Skeletal muscle satellite cell (primary cell): ENCODE data around the gene NR0B2.
"Not testable (repeated sequence)": the region's sequence is repeated elsewhere in the genome, so short reads cannot be mapped to it uniquely, and the experiment has no call there.

Experiments
- H3K27me3 ChIP-seq: 2 replicates; pipeline ENCODE4 v1.7.0; 2013; ENCODE audit warnings: low read length; ENCODE audit not compliant: control insufficient read depth, insufficient read depth
- H3K36me3 ChIP-seq: 2 replicates; pipeline ENCODE4 v1.7.0; 2013; ENCODE audit warnings: mild to moderate bottlenecking, control low read depth, low read length; ENCODE audit not compliant: insufficient read depth
- H3K4me1 ChIP-seq: 2 replicates; pipeline ENCODE4 v1.7.0; 2013; ENCODE audit warnings: low read length; ENCODE audit not compliant: control insufficient read depth, insufficient read depth
- H3K4me2 ChIP-seq: 2 replicates; pipeline ENCODE4 v1.7.0; 2013; ENCODE audit warnings: mild to moderate bottlenecking, low read length
- H3K4me3 ChIP-seq: 2 replicates; pipeline ENCODE4 v1.7.0; 2013; ENCODE audit warnings: low read length
- H3K9ac ChIP-seq: 2 replicates; pipeline ENCODE4 v1.7.0; 2013; ENCODE audit warnings: mild to moderate bottlenecking, low read depth, low read length, moderate library complexity
- H3K9me3 ChIP-seq: replicated peaks from 2 replicates; pipeline ENCODE4 v1.7.0; 2013; ENCODE audit warnings: mild to moderate bottlenecking, control low read depth, low read length

NR0B2 gene

GRCh38 chr1:26881611-26882010 lies 32.2 kb downstream of the NR0B2 start:
- H3K36me3 ChIP-seq, result peaks cover 68% of the 10 kb centered on the region
- H3K4me2 ChIP-seq, H3K4me1 ChIP-seq, H3K9me3 ChIP-seq, H3K4me3 ChIP-seq, H3K27me3 ChIP-seq, H3K9ac ChIP-seq: not testable (repeated sequence)

- Histone ChIP-seq H3K4me2 (no peak overlapping the region), H3K4me1 (no peaks in the 10 kb centered on the region), H3K9ac (no peak overlapping the region), H3K9me3 (no peaks in the 10 kb centered on the region), H3K36me3 (peaks cover 62% of the 10 kb centered on the region), H3K4me3 (no peak overlapping the region), H3K27me3 (no peaks in the 10 kb centered on the region)
These were observed 34.0 kb downstream of the NR0B2 start for GRCh38 chr1:26879793-26880192.

- Histone ChIP-seq H3K9me3 (no peaks in the 10 kb centered on the region), H3K36me3 (peaks cover 42% of the 10 kb centered on the region), H3K9ac (no peak overlapping the region), H3K4me2 (no peak overlapping the region), H3K4me1 (no peaks in the 10 kb centered on the region), H3K4me3 (no peak overlapping the region), H3K27me3 (no peaks in the 10 kb centered on the region)
These were observed 36.4 kb downstream of the NR0B2 start for GRCh38 chr1:26877326-26877725.

- Histone ChIP-seq H3K4me3 (no peak overlapping the region), H3K4me2 (no peak overlapping the region), H3K9me3 (no peaks in the 10 kb centered on the region), H3K36me3 (peaks cover 29% of the 10 kb centered on the region), H3K9ac (no peak overlapping the region), H3K4me1 (no peaks in the 10 kb centered on the region), H3K27me3 (no peaks in the 10 kb centered on the region)
These were observed 38.9 kb downstream of the NR0B2 start for GRCh38 chr1:26874896-26875295.

GRCh38 chr1:26873097-26873496 lies 40.7 kb downstream of the NR0B2 start:
- not testable (repeated sequence) for H3K9ac ChIP-seq
- peaks cover 19% of the 10 kb centered on the region for H3K36me3 ChIP-seq

GRCh38 chr1:26864610-26865480 lies 48.9 kb downstream of the NR0B2 start:
- Histone ChIP-seq H3K4me2 (peak overlapping the region; percentile 98), H3K9me3 (no peaks in the 10 kb centered on the region), H3K36me3 (no peaks in the 10 kb centered on the region), H3K4me3 (peak overlapping the region; percentile 84), H3K9ac (peak overlapping the region; percentile 86), H3K27me3 (no peaks in the 10 kb centered on the region), H3K4me1 (peaks cover 13% of the 10 kb centered on the region)

More at GRCh38 chr1:26873097-26873496, 40.7 kb downstream of the NR0B2 start:
- not testable (repeated sequence) for H3K27me3 ChIP-seq, H3K4me1 ChIP-seq, H3K4me2 ChIP-seq, H3K4me3 ChIP-seq, H3K9me3 ChIP-seq

GRCh38 chr1:26863685-26864077 lies 50.1 kb downstream of the NR0B2 start:
- Histone ChIP-seq H3K9ac (no peak overlapping the region), H3K4me3 (no peak overlapping the region), H3K27me3 (no peaks in the 10 kb centered on the region), H3K36me3 (no peaks in the 10 kb centered on the region), H3K9me3 (no peaks in the 10 kb centered on the region), H3K4me2 (peak overlapping the region; percentile 98), H3K4me1 (peaks cover 13% of the 10 kb centered on the region)

- H3K9ac ChIP-seq, result peak within 1 kb of the TSS; percentile 80
- H3K9me3 ChIP-seq, result no peaks in the 10 kb centered on the region
- H3K4me2 ChIP-seq, result peak within 1 kb of the TSS; percentile 98
- H3K27me3 ChIP-seq, result no peaks in the 10 kb centered on the region
- no peaks in the 10 kb centered on the region for H3K36me3 ChIP-seq
- H3K4me1 ChIP-seq, result peaks cover 13% of the 10 kb centered on the region
- H3K4me3 ChIP-seq, result peak within 1 kb of the TSS; percentile 84
These were observed 50.7 kb downstream of the NR0B2 start, which contains the start of gene SFN for GRCh38 chr1:26862781-26863684. TSS of gene SFN (plus strand) at chr1:26863149. CDS start at chr1:26863213, 64 bp downstream.

- Histone ChIP-seq H3K4me3 (no peak overlapping the region), H3K4me2 (no peak overlapping the region), H3K4me1 (peaks cover 13% of the 10 kb centered on the region), H3K9ac (no peak overlapping the region), H3K36me3 (no peaks in the 10 kb centered on the region), H3K27me3 (no peaks in the 10 kb centered on the region), H3K9me3 (no peaks in the 10 kb centered on the region)
These were observed 51.8 kb downstream of the NR0B2 start for GRCh38 chr1:26861889-26862378.
